Breast epithelium (tissue), 4 donors: ENCODE data around the gene SGCB. TPM values are rescaled to one million over a fixed set of nuclear protein-coding genes. Genes with fewer than 3 reads are reported as not detected.

ENCODE experiments used
- DNase-seq, 2 donors: peaks; one replicate each; pipeline ENCODE4 v3.0.0-alpha.2; 2019; ENCODE audit warnings: low spot score in 2 of 2
- H3K27ac ChIP-seq, 2 donors: fragments of 200-600 bp; sonication (generic) in 1 of 2; one replicate each; pipeline ENCODE4 v1.5.1; 2016 to 2019; ENCODE audit warnings: mild to moderate bottlenecking in 1 of 2
- H3K27me3 ChIP-seq, 2 donors: fragments of 200-600 bp; sonication (generic) in 1 of 2; one replicate each; pipeline versions ENCODE4 v1.5.1 to v1.6.0; 2017 to 2019; ENCODE audit warnings: control low read depth in 1 of 2, mild to moderate bottlenecking in 1 of 2
- H3K36me3 ChIP-seq: fragments of 200-600 bp; one replicate; pipeline ENCODE4 v1.5.1; 2019
- H3K4me1 ChIP-seq, 2 donors: fragments of 200-600 bp; sonication (generic); one replicate each; pipeline ENCODE4 v1.5.1; 2016 to 2019; ENCODE audit warnings: control low read depth in 1 of 2
- H3K4me3 ChIP-seq, 3 donors: fragments of 200-600 bp; sonication (generic); 1 replicate in 2 of 3; 2 replicates in 1 of 3; pipeline ENCODE4 v1.5.1; 2016 to 2019; ENCODE audit warnings: mild to moderate bottlenecking in 3 of 3, moderate library complexity in 2 of 3
- H3K9me3 ChIP-seq, 2 donors: fragments of 200-600 bp; sonication (generic) in 1 of 2; one replicate each; pipeline ENCODE4 v1.5.1; 2016 to 2019; ENCODE audit warnings: control low read depth in 1 of 2
- POLR2A ChIP-seq: fragments of 450-650 bp; IDR thresholded peaks from one replicate; pipeline ENCODE4 v1.6.1; 2016; ENCODE audit warnings: antibody characterized with exemption, mild to moderate bottlenecking, moderate library complexity
- POLR2AphosphoS5 ChIP-seq, 3 donors: sonication (generic); formaldehyde crosslinking; IDR thresholded peaks; one replicate each; pipeline ENCODE4 v1.6.1; 2017; ENCODE audit warnings: antibody characterized with exemption in 3 of 3
- intact Hi-C: fragments of 100-400 bp; cut with DNase I; formaldehyde crosslinking; loops from one replicate; pipeline ENCODE4 v1.15.1; 2023; ENCODE audit warnings: low total_unique reads
- total RNA-seq, 3 donors: library from RNA; depleted of rRNA; stranded (reverse); fragments of >200 nt; gene quantifications; one replicate each; pipeline ENCODE4 v1.1.0, GENCODE V29; 2016
- TF ChIP-seq, protein P1 (sequence below), 3 donors: fragments of 450-650 bp; IDR thresholded peaks; one replicate each; pipeline ENCODE4 v1.5.1; 2016 to 2017; ENCODE audit warnings: antibody characterized with exemption in 3 of 3, mild to moderate bottlenecking in 3 of 3, moderate library complexity in 3 of 3

The SGCB gene
- total RNA-seq, 3 donors from 2014 or later, result 22.2 to 46.6 (median 24.3) TPM

DNA sequence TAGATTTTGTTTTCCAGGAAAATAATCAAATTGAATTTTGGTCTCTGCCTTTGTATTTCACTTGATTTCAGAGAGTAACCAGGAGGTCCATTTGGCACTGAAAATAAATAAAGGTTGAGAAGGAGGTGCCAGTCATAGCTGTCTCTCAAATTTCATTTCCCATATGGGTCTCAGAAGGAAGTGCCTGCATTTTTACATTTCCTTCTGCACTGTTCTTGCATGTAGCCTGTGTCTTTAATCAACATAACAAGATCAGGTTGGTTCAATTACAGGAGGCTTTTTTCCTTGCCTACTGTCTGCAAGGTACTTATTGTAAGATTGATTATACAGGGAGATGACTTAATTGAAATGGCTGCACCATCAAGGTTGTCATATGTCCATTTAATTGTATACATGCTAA lies 33.7 kb downstream of the SGCB start:
- intact Hi-C loops, result no loop called here
- Histone ChIP-seq H3K9me3 (no peaks in the 10 kb centered on the region), H3K27ac (no peak overlapping the region), H3K4me3 (no peak overlapping the region), H3K4me1 (no peaks in the 10 kb centered on the region), H3K36me3 (no peaks in the 10 kb centered on the region), H3K27me3 (no peaks in the 10 kb centered on the region)
- TF ChIP-seq POLR2A (no peak), POLR2AphosphoS5 (IDR thresholded peaks at IDR 0.05) (no peak)
- TF ChIP-seq, protein P1, sequence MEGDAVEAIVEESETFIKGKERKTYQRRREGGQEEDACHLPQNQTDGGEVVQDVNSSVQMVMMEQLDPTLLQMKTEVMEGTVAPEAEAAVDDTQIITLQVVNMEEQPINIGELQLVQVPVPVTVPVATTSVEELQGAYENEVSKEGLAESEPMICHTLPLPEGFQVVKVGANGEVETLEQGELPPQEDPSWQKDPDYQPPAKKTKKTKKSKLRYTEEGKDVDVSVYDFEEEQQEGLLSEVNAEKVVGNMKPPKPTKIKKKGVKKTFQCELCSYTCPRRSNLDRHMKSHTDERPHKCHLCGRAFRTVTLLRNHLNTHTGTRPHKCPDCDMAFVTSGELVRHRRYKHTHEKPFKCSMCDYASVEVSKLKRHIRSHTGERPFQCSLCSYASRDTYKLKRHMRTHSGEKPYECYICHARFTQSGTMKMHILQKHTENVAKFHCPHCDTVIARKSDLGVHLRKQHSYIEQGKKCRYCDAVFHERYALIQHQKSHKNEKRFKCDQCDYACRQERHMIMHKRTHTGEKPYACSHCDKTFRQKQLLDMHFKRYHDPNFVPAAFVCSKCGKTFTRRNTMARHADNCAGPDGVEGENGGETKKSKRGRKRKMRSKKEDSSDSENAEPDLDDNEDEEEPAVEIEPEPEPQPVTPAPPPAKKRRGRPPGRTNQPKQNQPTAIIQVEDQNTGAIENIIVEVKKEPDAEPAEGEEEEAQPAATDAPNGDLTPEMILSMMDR (IDR thresholded peaks at IDR 0.05), result no peak
- DNase-seq, result no peak

DNA sequence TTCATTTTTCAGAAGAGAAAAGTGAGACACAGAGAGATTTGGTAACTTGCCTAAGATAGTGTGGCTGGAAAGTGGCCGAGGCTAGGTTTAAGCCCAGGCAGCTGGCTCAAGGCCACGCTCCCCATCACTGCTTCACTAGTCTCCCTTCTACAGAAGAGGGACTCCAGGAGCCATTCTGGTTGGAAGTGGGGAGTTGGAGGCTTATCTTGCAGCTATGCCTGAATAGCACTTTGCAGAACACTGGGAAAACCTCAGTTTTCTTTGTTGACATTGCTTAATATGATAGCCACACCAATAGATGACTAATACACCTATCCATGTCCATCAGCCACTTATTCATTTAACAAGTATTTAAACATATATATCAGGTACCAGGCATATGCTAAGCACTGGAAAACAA lies 36.5 kb downstream of the SGCB start:
- Histone ChIP-seq H3K4me3 (no peak overlapping the region), H3K9me3 (no peaks in the 10 kb centered on the region), H3K27ac (no peak overlapping the region), H3K36me3 (no peaks in the 10 kb centered on the region), H3K4me1 (no peaks in the 10 kb centered on the region), H3K27me3 (no peaks in the 10 kb centered on the region)
- TF ChIP-seq POLR2AphosphoS5 (IDR thresholded peaks at IDR 0.05) (no peak), POLR2A (no peak)
- TF ChIP-seq, protein P1 (IDR thresholded peaks at IDR 0.05), result no peak
- intact Hi-C loops, result no loop called here
- no peak for DNase-seq

DNA sequence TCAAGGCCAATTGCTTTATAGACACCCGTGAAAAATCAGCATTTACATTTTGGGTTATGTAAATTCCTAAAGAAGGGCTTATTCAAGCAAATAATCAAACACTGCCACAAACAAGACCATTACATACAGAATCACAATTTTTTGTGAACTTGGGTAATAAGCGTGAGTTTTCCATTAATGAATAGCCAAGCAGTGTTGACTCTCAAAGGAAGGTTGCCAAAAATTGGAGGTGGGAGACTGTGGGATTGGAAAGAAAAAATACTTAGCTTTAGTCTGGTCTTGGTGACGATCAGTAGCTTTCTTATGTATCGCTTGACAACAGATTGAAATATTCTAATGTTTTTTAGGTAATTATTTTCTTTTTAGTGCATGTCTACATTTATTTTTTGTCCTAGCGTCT lies 38.8 kb downstream of the SGCB start:
- Histone ChIP-seq H3K27me3 (no peaks in the 10 kb centered on the region), H3K27ac (no peak overlapping the region), H3K9me3 (no peaks in the 10 kb centered on the region), H3K4me1 (no peaks in the 10 kb centered on the region), H3K36me3 (no peaks in the 10 kb centered on the region), H3K4me3 (no peak overlapping the region)
- intact Hi-C loops, result no loop called here
- no peak for DNase-seq
- TF ChIP-seq POLR2AphosphoS5 (IDR thresholded peaks at IDR 0.05), result no peak
- TF ChIP-seq, protein P1 (IDR thresholded peaks at IDR 0.05), result no peak
- TF ChIP-seq POLR2A, result no peak

DNA sequence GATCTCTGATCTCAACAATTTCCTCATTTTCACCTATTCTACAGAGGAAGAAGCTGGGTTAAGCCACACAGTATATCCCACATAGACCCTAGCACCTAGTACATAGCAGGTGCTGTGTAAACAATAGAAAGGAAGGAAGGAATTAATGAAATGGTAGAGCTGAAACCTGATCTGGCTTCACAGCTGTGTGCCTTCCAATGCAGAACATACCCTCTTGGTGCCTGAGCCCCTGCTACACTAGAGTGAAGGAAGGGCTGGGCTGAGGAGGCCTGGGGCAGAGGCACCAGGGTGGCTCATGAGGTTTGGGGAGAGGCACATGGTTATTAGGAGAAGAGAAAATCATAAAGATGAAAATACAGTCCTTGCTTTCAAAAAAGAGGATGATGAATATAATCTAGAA lies 39.3 kb downstream of the SGCB start:
- H3K4me3 ChIP-seq, result no peak overlapping the region
- H3K4me1 ChIP-seq, result no peaks in the 10 kb centered on the region
- no peaks in the 10 kb centered on the region for H3K27me3 ChIP-seq
- H3K27ac ChIP-seq, result no peak overlapping the region
- TF ChIP-seq POLR2A (no peak), POLR2AphosphoS5 (IDR thresholded peaks at IDR 0.05) (no peak)
- TF ChIP-seq, protein P1 (IDR thresholded peaks at IDR 0.05), result no peak
- H3K36me3 ChIP-seq, result no peaks in the 10 kb centered on the region
- intact Hi-C loops, result no loop called here
- no peaks in the 10 kb centered on the region for H3K9me3 ChIP-seq
- no peak for DNase-seq

DNA sequence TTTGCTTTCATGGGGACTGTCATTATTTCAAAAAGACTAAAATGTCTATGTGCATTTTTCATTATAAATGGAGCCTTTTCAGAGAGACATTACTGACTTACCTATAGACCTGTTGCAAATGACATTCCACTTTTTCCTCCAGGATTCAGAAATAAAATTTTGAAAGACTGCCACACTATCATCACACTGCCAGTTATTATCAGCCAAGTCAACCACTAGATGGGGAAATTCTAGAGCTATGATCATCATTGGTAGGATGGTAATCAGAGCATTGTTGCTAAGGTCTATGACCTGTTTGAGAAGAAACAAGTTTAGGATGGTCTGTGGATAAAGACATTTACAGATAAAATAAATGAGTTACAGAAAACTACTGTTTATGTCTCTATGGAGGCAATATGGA lies 40.5 kb downstream of the SGCB start:
- Histone ChIP-seq H3K27ac (no peak overlapping the region), H3K4me1 (no peaks in the 10 kb centered on the region), H3K9me3 (no peaks in the 10 kb centered on the region), H3K4me3 (no peak overlapping the region), H3K36me3 (no peaks in the 10 kb centered on the region), H3K27me3 (no peaks in the 10 kb centered on the region)
- intact Hi-C loops, result no loop called here
- DNase-seq, result no peak
- TF ChIP-seq POLR2A, result no peak
- TF ChIP-seq, protein P1 (IDR thresholded peaks at IDR 0.05), result no peak
- TF ChIP-seq POLR2AphosphoS5 (IDR thresholded peaks at IDR 0.05), result no peak
